Fibroblast of pulmonary artery (primary cell): ENCODE data around the gene CPPED1.

ENCODE experiments used
- DNase-seq: peaks from one replicate; pipeline ENCODE4 v3.0.0-alpha.2; 2010; ENCODE audit warnings: low read depth
- H3K4me3 ChIP-seq: replicated peaks from 2 replicates; pipeline ENCODE4 v1.5.1; 2011; ENCODE audit warnings: low read depth, mild to moderate bottlenecking, control low read depth, low read length, moderate library complexity
- TF ChIP-seq, protein P1 (sequence below): IDR thresholded peaks from 2 replicates; pipeline ENCODE4 v1.5.1; 2011; ENCODE audit warnings: mild to moderate bottlenecking, control low read depth, low read length, inconsistent platforms; ENCODE audit errors: missing control alignments

The CPPED1 gene

DNA sequence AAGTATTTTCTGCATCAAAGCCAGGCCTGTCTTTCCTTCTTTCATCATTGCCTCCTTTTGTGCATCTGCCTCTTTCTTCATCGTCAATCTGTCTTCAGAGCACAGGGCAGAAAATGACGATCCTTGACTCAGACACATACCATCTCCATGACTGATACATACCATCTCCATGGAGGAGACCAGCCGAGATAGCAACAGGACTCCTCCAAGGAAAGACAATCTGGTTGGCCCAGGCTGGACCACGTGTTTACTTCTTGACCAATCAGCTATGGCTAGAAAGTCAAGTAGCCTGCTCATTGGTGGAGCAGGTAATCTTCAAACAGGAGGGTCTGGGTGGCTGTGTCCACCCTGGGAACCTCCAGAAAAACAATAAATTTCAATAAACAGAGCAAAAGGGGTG is 164.6 kb downstream of the CPPED1 start:
- TF ChIP-seq, protein P1, sequence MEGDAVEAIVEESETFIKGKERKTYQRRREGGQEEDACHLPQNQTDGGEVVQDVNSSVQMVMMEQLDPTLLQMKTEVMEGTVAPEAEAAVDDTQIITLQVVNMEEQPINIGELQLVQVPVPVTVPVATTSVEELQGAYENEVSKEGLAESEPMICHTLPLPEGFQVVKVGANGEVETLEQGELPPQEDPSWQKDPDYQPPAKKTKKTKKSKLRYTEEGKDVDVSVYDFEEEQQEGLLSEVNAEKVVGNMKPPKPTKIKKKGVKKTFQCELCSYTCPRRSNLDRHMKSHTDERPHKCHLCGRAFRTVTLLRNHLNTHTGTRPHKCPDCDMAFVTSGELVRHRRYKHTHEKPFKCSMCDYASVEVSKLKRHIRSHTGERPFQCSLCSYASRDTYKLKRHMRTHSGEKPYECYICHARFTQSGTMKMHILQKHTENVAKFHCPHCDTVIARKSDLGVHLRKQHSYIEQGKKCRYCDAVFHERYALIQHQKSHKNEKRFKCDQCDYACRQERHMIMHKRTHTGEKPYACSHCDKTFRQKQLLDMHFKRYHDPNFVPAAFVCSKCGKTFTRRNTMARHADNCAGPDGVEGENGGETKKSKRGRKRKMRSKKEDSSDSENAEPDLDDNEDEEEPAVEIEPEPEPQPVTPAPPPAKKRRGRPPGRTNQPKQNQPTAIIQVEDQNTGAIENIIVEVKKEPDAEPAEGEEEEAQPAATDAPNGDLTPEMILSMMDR = no peak
- peak; percentile 31 for DNase-seq
- H3K4me3 ChIP-seq = no peak overlapping the region

DNA sequence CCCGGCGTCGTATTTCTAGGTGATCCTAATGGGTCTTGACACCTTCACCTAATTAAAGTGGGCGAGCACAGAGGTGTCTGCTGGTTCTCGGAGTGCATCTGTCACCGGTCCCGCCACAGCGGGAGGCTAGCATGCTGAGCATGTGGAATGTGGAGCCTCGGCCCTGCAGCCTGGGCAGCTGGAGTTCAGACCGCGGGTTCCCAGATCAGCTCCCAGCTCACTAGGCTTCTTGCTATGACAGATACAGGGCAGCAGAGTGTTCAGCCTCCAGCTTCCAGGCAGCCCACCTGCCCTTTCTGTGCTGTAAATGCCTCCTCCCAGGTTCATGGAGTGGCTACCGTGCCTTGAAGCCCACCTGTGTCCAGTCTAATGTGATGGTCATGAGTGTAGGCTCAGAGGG is 166.7 kb downstream of the CPPED1 start:
- no peak for DNase-seq
- no peak overlapping the region for H3K4me3 ChIP-seq
- TF ChIP-seq, protein P1 = no peak

DNA sequence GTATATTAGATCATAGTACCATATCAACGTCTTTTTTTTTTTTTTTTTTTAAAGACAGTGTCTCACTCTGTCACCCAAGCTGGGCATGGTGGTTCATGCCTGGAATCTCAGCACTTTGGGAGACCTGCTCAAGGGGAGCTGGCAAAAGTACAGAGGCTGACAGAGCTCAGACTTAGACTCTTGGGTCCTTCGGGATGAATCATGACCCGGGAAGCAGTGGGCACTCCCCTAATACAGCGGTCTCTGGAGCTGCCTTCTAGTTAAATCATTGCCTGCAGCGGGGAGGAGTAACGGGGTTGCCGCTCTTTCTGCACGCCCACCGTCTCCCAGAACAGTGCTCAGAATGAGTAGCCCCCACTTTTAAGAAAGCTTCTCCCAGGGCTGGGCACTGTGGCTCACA is 174.4 kb downstream of the CPPED1 start:
- no peak for DNase-seq
- H3K4me3 ChIP-seq = no peak overlapping the region
- TF ChIP-seq, protein P1 = no peak

DNA sequence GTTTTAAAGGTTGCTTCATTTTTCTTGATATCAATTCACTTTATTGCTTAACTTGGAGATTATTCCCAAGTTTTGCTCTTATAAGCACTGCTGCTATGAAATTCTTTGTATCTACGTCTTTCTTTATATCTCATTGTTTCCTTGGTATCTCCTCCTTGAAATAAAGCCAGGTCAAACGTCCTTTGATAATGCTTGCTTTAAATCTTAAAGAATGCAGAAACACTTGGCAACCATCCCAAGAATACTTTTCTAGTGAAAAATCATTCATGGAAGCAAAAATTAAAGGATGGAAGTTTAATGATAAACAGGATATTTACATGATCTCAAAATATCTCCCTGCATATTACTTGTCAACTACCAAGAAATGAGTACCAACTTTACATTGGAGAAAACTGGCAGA is 175.2 kb downstream of the CPPED1 start:
- DNase-seq = peak; percentile 49
- TF ChIP-seq, protein P1 = no peak
- no peak overlapping the region for H3K4me3 ChIP-seq

DNA sequence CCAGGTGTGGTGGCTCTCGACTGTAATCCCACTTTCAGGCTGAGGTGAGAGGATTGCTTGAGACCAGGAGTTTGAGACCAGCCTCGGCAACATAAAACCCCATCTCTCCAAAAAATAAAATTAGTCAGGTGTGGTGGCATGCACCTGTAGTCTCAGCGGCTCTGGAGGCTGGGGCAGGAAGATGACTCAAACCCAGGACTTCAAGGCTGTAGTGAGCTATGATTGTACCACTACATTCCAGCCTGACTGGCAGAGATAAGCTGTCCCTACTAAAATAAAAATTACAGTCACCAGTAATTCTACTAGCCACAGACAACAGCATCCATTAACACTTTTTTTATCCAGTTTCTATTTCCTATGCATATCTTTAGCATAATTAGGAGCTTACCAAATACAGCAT is 176.3 kb downstream of the CPPED1 start:
- no peak overlapping the region for H3K4me3 ChIP-seq
- TF ChIP-seq, protein P1 = no peak
- no peak for DNase-seq

DNA sequence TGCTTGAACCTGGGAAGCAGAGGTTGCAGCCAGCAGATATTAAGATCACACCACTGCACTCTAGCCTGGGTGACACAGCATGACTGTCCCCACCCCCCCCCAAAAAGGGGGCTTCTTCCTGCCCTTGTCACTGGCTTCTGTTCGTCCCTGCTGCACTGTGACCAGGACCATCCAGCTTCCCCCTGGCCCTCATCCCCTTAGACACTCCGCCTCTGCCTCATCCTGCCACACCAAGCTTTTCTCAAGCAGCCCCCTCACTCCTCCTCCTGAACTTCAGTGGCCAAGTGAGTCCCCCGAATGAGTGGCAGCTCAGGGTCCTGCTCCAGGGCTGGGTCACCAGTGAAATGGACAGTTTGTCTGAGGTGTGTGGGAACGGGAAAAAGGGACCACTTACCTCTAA is 177.3 kb downstream of the CPPED1 start:
- TF ChIP-seq, protein P1 = no peak
- no peak for DNase-seq
- no peak overlapping the region for H3K4me3 ChIP-seq

DNA sequence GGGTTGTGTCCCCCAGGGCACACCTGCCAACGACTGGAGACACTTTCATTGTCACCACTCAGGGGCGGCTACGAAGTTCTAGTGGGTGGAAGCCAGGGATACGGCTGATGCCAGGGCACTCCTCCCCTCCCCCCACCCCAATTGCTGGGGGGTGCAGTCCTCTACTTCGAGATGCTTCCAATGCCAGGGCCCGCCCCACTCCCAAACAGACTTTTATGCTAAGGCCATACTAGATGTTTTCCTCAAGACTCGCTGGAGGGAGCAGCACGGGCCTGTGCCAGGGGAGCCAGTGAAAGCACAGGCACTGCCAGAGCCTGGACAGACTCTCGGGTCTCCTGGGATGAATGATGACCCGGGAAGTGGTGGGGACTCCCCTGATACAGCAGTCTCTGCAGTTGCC is 178.0 kb downstream of the CPPED1 start:
- DNase-seq = no peak
- TF ChIP-seq, protein P1 = no peak
- H3K4me3 ChIP-seq = no peak overlapping the region
